HEK293 (cell line): Measurements from ENCODE around the gene MFSD1.

Experiments used
- CTCF ChIP-seq: fragments of 450-650 bp; formaldehyde crosslinking; IDR thresholded peaks from 2 replicates; pipeline ENCODE4 v1.5.1; 2016; ENCODE audit warnings: missing biosample characterization, missing genetic modification characterization
- PATZ1 ChIP-seq: fragments of 450-650 bp; formaldehyde crosslinking; IDR thresholded peaks from 2 replicates; pipeline ENCODE4 v1.5.1; 2016; ENCODE audit warnings: missing biosample characterization, missing genetic modification characterization
- SCRT1 ChIP-seq: fragments of 450-650 bp; formaldehyde crosslinking; IDR thresholded peaks from 2 replicates; pipeline ENCODE4 v1.5.1; 2016; ENCODE audit warnings: missing biosample characterization, missing genetic modification characterization, borderline replicate concordance
- ZBTB44 ChIP-seq: fragments of 450-650 bp; IDR thresholded peaks from 2 replicates; pipeline ENCODE4 v1.5.1; 2018; ENCODE audit warnings: missing biosample characterization, mild to moderate bottlenecking, missing genetic modification characterization
- ZNF133 ChIP-seq: fragments of 450-650 bp; formaldehyde crosslinking; IDR thresholded peaks from 2 replicates; pipeline ENCODE4 v1.5.1; 2016; ENCODE audit warnings: missing biosample characterization, missing genetic modification characterization
- ZNF239 ChIP-seq: fragments of 450-650 bp; formaldehyde crosslinking; IDR thresholded peaks from 2 replicates; pipeline ENCODE4 v1.5.1; 2016; ENCODE audit warnings: missing biosample characterization, missing genetic modification characterization
- ZNF398 ChIP-seq: fragments of 450-650 bp; formaldehyde crosslinking; IDR thresholded peaks from 2 replicates; pipeline ENCODE4 v1.5.1; 2017; ENCODE audit warnings: missing biosample characterization, missing genetic modification characterization
- ZNF561 ChIP-seq: fragments of 450-650 bp; IDR thresholded peaks from 2 replicates; pipeline ENCODE4 v1.5.1; 2018; ENCODE audit warnings: missing biosample characterization, missing genetic modification characterization, borderline replicate concordance

- TF ChIP-seq ZBTB44 (tag by site-specific recombination), result no peak
- TF ChIP-seq CTCF (tag by site-specific recombination), result no peak
- no peak for TF ChIP-seq ZNF398
- no peak for TF ChIP-seq PATZ1 (tag by site-specific recombination)
- no peak for TF ChIP-seq ZNF133 (tag by site-specific recombination)
- TF ChIP-seq ZNF239 (tag by site-specific recombination), result no peak
- TF ChIP-seq ZNF561 (tag by site-specific recombination), result no peak
- no peak for TF ChIP-seq SCRT1
These were observed 20.0 kb downstream of the MFSD1 start for GRCh38 chr3:158821847-158822246.
